Astrocyte of the spinal cord (primary cell): ENCODE data around the gene SPAG8.

Source experiments
- DNase-seq: peaks from one replicate; pipeline ENCODE4 v3.0.0; 2011; ENCODE audit warnings: low read depth, low spot score
- H3K4me3 ChIP-seq: 2 replicates; pipeline ENCODE4 v1.5.1; 2011; ENCODE audit warnings: low read depth, mild to moderate bottlenecking, low read length, moderate library complexity
- in situ Hi-C: cut with HindIII; loops from 2 replicates; pipeline ENCODE4 v1.10.0; 2017; ENCODE audit warnings: low sequenced_read_pairs
- TF ChIP-seq, protein P1 (sequence below): IDR thresholded peaks from 2 replicates; pipeline ENCODE4 v1.5.1; 2012; ENCODE audit warnings: low read depth, mild to moderate bottlenecking, low read length, inconsistent platforms

SPAG8 gene

DNA sequence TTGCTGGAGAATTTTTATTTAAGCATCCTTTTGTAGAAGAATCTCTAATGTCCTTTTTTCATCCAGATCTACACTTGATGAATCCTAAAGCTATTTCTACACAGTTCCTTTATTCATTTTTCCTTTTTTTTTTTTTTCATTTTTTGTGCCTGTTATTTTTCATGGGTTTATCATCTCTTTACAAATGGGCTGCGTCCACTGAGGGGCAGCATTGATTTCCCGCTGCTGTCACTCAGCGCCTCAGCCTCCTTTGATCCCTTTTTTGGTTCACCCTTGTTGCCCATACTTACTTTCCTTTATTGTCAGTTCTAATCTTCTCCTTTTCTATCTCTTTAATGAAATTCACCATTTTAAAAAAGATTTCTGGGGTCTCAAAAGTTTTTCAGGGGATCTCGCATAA, 52.3 kb downstream of the SPAG8 start:
- in situ Hi-C loops = no loop called here
- H3K4me3 ChIP-seq = no peak overlapping the region
- DNase-seq = no peak
- TF ChIP-seq, protein P1, sequence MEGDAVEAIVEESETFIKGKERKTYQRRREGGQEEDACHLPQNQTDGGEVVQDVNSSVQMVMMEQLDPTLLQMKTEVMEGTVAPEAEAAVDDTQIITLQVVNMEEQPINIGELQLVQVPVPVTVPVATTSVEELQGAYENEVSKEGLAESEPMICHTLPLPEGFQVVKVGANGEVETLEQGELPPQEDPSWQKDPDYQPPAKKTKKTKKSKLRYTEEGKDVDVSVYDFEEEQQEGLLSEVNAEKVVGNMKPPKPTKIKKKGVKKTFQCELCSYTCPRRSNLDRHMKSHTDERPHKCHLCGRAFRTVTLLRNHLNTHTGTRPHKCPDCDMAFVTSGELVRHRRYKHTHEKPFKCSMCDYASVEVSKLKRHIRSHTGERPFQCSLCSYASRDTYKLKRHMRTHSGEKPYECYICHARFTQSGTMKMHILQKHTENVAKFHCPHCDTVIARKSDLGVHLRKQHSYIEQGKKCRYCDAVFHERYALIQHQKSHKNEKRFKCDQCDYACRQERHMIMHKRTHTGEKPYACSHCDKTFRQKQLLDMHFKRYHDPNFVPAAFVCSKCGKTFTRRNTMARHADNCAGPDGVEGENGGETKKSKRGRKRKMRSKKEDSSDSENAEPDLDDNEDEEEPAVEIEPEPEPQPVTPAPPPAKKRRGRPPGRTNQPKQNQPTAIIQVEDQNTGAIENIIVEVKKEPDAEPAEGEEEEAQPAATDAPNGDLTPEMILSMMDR = no peak
